Stimulated activated CD8-positive, alpha-beta memory T cell treated with anti-CD3 and anti-CD28 coated beads, Interleukin-7, amount 100 ng/mL, for 48 hours (primary cell): ENCODE data around the gene AMBRA1.
"Not testable (repeated sequence)": the region's sequence is repeated elsewhere in the genome, so short reads cannot be mapped to it uniquely, and the experiment has no call there.

ENCODE experiments used
- DNase-seq, 2 donors: peaks; one replicate each; pipeline ENCODE4 v3.0.0-alpha.2; 2020; ENCODE audit warnings: low read depth in 1 of 2; ENCODE audit errors: extremely low read depth in 1 of 2

The AMBRA1 gene

DNA sequence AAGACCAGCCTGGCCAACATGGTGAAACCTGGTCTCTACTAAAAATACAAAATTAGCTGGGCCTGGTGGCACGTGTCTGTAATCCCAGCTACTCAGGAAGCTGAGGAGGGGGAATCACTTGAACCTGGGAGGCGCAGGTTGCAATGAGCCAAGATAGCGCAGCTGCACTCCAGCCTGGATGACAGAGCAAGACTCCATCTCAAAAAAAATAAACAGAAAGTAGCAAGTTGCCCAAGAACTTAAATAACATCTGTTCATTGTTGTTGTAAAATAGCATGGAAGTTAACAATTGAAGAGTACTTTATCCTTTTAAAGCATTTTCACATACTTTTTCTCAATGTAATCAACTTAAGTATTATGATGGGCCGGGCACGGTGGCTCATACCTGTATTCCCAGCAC is 5.7 kb downstream of the AMBRA1 start:
- DNase-seq = no peak

DNA sequence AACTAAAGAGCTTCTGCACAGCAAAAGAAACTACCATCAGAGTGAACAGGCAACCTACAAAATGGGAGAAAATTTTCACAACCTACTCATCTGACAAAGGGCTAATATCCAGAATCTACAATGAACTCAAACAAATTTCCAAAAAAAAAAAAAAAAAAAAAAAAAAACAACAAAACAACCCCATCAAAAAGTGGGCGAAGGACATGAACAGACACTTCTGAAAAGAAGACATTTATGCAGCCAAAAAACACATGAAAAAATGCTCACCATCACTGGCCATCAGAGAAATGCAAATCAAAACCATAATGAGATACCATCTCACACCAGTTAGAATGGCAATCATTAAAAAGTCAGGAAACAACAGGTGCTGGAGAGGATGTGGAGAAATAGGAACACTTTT is 10.3 kb downstream of the AMBRA1 start:
- not testable (repeated sequence) for DNase-seq

DNA sequence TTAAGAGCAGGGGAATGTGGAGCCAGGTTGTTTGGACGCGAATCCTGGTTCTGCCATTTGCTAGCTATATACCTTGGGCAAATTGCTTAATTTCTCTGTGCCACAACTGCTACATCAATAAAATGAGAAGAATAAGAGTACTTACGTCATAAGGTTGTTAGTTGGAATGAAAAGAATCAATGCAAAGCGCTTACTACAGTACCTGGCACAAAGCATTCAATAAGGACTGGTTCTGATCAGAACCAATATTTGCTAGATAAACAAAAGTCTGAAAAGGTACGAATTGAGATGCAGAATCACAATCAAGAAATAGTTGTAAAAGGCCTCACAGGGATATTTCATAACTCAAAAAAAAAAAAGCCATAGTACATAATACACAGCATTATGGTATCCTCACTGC is 11.2 kb downstream of the AMBRA1 start:
- DNase-seq = no peak

DNA sequence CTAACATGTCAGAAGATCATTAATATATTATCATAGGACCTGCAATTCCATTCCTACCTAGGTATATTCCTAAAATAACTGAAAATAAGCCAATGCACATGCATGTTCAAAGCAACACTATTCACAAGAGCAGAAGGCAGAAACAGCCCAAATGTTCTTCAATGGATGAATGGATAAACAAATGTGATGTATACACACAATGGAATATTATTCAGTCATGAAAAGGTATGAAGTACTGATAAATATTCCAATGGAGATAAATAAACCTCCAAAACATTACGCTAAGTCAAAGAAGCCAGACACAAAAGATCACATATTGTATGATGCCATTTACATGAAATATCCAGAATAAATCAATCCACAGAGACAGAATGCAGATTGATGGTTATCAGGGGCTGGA is 16.8 kb downstream of the AMBRA1 start:
- no peak for DNase-seq

DNA sequence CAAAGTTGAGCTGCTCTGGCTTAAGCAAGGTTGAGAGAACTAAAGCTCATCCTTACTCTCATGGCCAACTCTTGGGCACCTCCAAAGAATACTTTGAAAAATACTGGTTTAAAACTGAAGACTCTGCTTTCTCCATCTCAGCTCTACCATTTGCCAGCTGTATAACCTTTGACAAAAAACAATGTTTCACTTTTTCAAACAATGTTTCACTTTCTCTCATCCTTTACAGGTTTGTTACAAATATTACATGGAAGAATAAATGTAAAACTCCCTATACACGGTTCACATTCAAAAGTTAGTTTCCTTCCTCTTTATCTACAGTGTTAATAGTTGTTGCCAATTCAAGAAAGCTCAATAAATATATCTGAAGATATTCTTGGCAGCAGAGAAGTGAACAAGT is 19.2 kb downstream of the AMBRA1 start:
- no peak for DNase-seq

DNA sequence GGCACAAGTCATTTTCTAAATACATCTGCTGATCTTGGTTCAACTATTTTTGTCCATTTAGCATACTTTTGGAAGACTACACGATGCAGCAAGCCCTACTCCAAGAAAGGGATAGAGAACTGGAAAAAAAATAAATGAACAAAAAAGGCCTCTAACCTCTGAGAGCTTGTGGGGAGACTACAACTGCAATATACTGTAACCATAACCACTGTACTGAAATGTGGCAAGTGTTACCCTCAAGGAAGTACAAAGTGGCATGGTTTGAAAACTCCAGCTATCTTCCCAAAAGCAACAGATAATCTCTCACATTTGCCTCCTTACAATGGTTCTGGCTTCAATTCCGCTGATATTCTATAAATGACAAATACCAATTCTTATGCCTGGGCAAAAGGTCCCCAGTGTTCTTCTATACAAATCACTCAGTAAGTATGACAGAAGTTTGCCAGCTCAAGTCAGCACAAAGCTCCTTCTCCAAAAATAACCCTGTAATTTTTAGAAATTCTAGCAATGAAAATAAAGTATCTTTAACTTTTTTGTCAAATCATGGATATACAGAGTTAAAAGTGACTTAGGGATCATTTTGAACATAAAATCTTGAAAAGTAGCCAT is 22.9 kb downstream of the AMBRA1 start:
- no peak for DNase-seq

DNA sequence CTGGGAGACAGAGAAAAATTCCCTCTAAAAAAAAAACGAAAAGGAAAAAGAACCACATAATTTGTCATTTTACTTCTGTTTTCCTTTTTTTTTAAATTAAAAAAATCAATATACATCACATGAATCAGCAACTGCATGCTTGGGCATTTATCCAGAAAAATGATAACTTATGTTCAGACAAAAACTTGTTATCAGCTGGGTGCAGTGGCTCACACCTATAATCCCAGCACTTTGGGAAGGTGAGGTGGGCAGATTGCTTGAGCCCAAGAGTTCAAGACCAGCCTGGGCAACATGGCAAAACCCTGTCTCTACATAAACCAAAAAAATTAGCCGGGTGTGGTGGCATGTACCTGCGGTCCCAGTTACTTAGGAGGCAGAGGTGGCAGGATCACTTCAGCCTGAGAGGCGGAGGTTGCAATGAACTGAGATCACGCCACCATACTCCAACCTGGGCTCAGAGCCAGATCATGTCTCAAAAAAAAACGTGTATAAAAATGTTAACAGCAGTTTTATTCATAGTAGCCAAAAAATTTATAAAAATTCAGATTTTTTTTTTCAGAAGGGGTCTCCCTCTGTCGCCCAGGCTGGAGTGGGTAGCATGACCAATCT is 28.5 kb downstream of the AMBRA1 start:
- DNase-seq = no peak

DNA sequence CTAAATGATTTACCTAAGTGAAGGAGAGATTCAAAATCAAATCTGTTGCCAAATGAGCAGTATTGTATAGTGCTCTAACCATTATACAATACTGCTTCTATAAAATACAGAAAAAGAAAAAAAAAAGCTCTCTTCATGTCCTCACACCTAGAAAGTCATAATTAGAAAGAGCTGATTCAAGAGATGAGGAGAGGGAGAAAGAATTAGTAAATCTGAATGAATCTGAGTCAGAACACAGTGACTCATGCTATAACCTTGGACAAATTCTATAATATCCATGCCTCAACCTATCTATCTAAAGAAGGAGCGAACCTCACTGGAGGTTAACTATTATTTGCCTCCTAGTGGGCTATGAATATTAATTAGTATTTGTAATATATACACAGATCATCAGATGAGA is 29.4 kb downstream of the AMBRA1 start:
- no peak for DNase-seq

DNA sequence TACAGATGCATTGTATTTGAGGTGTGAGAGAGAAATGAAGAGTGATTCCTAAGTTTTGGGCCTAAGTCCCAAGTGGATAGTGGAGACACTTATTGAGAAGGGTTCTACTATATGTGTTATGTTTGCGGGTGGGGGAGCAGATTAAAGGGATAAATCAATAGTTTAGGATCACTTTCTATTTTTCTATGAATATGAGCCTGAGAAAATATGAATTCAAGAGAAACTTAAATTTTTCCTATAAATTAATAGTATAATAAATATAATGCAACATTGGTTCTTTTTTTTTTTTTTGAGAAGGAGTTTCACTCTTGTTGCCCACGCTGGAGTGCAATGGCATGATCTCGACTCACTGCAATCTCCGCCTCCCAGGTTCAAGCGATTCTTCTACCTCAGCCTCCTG is 31.3 kb downstream of the AMBRA1 start:
- DNase-seq = no peak

DNA sequence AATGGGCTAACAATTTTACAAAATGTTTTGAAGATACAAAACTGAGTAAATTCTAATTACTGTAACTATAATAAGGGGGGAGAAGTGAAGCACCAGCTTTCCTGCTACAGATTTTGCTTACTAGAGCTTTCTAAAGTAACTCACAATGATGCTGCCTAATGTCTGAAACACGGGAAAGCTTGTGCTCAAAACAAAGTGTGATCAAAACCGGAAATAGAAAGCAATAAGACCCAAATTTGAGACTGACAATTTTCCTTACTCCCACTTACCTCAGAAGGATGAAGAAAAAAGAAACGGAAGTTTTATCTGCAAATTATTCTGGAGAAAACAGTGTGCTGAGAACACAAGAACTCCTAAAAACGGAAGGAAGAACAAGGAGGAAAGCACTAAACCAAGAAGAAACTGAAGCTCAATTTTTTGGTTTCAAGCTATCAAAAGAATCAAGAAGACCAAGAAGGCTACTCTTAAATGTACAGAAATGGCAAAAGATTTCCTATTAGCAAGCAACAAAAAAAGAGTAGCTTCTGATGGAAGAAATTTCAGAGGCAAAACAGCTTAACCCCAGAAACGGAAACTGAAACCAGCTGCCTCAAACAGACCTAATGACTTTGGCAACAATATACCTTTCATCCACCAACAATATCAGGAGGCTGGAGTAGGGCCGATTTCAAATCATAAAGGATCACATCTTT is 33.4 kb downstream of the AMBRA1 start:
- peak in 1 of 2 donors; percentile 5 for DNase-seq

DNA sequence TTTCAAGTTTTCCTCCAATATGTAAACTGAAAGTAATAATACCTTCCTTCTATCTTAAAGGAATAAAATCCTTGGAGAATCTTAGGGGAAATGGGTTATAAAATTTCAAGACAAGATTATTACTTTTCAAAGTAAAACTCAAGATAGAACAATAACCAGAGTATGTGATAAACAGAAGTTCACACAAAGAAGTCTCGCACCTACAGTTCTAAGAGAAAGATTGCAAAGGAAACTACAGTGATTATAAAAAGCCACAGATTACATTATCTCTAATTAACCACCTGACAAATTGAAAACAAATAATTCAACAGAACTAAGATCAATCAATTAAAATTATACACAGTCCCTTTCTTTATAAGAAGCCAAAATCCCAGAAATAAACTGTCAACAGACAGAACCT is 34.0 kb downstream of the AMBRA1 start:
- no peak for DNase-seq

DNA sequence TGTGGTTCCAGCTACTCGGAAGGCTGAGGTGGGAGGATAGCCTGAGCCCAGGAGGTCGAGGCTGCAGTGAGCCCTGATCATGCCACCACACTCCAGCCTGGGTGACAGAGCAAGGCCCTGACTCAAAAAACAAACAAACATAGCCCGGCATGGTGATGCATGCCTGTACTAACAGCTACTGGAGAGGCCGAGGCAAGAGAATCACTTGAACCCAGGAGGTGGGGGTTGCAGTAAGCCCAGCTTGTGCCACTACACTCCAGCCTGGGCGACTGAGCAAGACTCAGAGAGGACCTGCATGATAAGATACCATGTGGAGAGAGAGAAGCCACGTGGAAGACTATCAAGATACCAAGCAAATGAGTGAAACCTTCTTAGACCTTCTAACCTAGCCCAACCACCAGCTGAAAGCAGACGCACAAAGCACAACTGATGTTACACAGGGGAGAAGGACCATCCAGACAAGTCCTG is 36.1 kb downstream of the AMBRA1 start:
- DNase-seq = no peak

DNA sequence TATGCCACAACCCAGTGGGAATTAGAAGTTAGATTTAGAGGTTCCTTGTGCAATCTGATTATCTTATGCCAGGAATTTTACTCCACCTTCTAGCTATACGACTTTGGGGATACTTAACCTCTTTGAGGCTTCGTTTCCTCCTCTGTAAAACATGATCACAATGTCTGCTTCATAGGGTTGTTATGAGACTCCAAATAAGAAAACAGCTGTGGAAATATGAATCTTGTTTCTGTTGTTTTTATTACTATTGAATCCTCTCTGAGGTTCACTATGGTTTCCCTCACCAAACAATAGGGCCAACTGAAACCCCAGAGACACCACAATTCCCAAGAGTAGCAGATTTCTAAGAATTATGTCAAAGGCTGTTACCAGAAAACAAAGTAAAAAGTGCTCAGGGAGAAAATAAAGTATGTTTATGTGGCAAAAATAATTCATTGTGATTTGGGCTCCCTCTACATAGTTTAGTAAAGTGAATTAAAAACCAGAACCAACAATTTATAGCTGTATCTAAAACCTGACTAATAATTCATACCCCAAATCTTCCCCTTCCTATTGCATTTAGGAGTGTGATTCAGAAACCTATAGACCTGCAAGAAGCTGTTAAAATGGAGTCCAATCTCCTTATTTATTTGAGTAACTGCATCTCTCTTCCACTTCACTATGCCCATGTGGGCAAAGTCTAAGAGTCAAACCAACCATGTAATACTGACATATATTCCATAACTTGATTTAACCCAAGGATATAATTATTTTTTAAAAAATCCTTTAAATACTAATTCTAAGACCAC is 38.4 kb downstream of the AMBRA1 start:
- no peak for DNase-seq

DNA sequence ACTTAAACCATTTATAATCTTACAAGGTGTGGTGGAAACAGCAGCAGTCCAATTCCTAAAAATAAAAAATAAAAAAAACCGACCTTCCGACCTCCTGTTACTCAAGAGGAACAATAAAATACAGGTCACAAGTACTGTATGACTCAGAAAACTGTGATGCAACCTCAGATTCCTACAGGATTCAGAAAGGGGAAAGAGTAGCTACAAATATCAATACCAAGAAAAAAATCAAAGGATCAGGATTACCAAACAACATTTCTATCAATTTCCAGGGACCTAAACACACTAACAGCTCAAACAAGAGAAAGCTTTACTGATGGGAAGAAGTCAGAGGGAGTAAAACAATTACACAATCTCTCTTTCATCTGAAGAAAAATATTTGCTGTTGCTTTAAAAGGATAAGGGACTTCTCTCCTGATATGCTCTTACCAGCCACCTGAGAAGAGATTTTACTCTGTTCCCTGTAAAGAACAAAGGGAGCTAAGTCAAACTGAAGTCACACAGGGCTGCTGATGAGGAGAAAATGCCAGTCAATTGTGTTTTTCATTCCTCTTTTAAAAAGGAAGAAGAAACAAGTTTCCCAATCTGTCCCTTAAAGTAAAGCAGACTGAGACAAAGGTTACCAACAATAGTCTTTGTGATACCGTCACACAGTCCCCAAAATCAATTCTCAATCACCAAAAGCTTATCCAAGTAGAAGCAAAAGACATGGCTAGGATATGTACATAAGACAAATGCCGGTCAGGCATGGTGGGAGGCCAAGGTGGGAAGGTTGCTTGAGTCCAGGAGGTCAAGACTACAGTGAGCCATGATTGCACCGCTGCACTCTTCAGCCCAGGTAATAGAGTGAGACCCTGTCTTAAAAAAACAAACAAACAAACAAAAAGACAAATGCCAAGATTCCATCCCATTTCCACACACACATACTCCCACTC is 39.3 kb downstream of the AMBRA1 start:
- DNase-seq = no peak

DNA sequence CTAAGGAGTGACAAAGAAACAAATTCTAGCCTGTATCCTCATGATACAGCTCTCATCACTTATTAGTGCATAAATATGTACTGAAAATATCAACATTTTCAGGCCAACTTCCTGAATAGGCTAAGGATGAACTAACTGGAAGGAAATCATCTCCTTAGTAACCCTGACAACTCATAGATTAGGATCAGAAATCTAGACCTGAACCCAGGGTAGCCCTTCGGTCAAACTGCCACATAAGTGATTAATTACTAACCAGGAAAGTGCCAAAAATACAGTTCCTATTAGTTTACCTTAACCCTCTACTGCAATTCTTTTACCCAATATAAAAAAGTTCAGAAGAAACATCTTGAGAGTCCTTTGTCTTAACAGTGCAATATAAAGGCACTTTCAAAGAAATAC is 40.0 kb downstream of the AMBRA1 start:
- no peak for DNase-seq

DNA sequence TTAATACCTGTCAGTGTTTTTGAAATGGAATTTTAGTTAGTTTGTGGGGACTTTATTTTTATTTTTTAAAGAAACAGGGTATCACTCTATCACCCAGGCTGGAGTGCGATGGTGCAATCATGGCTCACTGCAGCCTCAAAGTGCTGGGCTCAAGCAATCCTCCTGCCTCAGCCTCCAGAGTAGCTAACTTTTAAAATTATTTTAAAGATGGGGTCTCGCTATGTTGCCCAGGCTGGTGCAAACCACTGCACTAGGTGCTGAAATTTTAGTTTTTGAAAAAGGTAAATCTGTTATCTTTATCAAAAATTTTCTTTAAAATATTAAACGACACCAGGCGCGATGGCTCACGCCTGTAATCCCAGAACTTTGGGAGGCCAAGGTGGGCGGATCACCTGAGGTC is 42.6 kb downstream of the AMBRA1 start:
- no peak for DNase-seq

DNA sequence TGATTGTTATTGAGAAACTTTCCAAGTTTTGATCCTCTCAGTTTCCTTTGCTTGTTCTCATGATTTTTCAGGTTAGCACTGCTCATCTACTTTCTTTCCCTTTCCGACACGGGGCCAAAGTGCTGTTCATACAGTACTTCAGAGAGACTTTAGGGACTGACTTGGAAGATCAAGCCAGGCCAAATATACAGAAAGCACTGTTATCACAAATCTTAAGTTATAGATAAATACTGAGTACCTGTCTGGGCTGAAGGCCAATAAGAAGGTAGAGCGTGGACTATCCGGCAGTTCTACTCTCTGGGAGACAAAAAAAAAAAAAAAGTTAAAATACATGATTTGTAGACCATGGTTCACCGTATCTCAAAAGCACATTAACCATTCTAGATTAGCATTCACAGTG is 46.2 kb downstream of the AMBRA1 start:
- DNase-seq = no peak

DNA sequence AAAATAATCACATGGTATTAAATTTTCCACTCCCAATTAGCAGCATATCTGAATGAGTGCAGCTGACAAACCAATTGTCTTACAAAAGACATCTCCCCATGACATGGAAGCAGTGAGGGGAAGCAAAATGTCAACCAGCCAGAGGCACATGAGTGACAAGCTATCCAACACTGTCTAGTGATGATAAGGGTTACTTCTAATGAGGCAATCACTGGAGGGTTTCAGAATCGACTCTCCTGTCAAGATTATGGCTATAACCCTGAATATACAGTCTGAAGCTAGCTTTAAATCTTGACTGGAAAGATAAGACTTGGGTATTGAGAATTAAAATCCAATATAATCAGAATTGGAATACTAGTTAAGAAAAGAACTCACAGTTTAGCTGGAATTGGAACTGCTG is 50.3 kb downstream of the AMBRA1 start:
- no peak for DNase-seq

DNA sequence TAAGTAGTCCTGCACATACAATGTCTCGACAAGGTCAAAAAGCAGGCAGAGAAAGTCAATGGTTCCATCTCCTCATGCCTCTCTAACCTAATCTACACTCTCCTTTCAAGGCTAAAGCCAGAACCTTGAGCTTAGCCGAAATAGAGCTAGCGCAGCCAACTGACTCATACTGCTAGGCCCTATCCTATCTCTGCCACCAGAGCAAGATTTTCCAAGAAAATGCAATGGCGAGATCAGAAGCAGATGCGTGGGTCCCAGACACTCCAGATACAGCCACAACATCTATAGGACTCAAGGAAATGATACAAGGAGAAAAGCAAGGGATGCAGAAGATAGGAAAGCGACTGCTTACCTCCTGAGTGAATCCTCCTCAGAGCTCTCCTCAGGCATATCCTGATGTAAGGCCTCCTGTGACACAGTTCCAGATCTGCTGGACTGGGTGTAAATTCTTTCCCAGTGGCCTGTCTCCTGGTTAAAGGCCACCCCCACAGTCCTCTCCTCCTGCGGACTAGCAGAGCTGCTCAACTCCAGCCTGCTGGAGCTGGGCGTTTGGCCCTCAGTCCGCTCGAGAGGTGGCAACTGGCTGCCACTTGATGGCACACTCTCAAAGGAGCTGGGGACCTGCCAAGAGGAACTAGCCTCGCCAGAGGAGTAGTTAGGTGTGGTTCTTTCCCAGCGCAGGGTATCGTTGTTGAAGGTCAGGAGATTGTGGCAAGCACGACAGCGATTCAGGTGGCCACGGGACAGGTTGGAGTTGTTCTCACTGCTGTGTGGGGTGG is 52.0 kb downstream of the AMBRA1 start:
- DNase-seq = no peak

DNA sequence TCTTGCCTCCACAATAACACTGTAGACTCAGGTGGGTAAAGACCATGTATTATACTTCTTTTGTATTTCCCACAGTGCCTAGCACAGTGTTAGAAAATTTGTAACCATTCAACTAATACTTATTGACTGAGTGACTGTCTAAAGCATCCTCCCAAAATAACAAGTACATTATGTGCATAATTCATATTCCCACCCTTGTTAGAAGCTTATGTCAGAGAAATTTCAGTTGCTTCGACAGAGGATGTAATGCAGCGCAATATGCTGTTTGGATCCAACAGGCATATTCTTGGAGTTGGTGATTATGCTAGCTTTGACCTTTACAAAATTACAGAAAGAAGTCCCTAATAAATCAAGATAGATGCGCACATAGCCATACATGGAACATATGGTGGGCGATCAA is 53.0 kb downstream of the AMBRA1 start:
- DNase-seq = no peak
